Fibroblast of lung (primary cell): ENCODE results near the gene PDLIM4.

Source experiments
- CTCF ChIP-seq, 2 donors: IDR thresholded peaks in 1 of 2; conservative IDR thresholded peaks in 1 of 2; 1 replicate in 1 of 2; 2 replicates in 1 of 2; pipeline ENCODE4 v1.5.1; 2011 to 2012; ENCODE audit warnings: low read length in 2 of 2, control low read depth in 1 of 2, inconsistent platforms in 1 of 2, low read depth in 1 of 2, mild to moderate bottlenecking in 1 of 2
- EZH2 ChIP-seq: IDR thresholded peaks from 2 replicates; pipeline ENCODE4 v1.5.1; 2012; ENCODE audit warnings: low read length, control low read depth, mild to moderate bottlenecking; ENCODE audit errors: missing control alignments

- TF ChIP-seq CTCF (conservative IDR thresholded peaks at IDR 0.05 in 1 of 2, IDR thresholded peaks at IDR 0.05 in 1 of 2; ENCODE audit: low read depth in 1 of 2, low read length in 2 of 2): no peak
- no peak for TF ChIP-seq EZH2
Measured at GRCh38 chr5:132257131-132258101, at the start of gene PDLIM4.
